Fibroblast of mammary gland (primary cell): ENCODE results near the gene RARB.

Experiments used
- DNase-seq: peaks from one replicate; pipeline ENCODE4 v3.0.0-alpha.2; 2010; ENCODE audit warnings: low read depth
- H3K4me3 ChIP-seq: 2 replicates; pipeline ENCODE4 v1.5.1; 2011; ENCODE audit warnings: low read depth, mild to moderate bottlenecking, low read length, moderate library complexity; ENCODE audit not compliant: control insufficient read depth
- CTCF ChIP-seq: conservative IDR thresholded peaks from 2 replicates; pipeline ENCODE4 v1.5.1; 2011; ENCODE audit warnings: low read depth, low read length, inconsistent platforms; ENCODE audit not compliant: control insufficient read depth, insufficient read depth

The RARB gene

GRCh38 chr3:25513642-25514266 is 85.7 kb downstream of the RARB start:
- no peak overlapping the region for H3K4me3 ChIP-seq
- no peak for TF ChIP-seq CTCF
- DNase-seq: no peak

- no peak overlapping the region for H3K4me3 ChIP-seq
- DNase-seq: peak; percentile 20
- no peak for TF ChIP-seq CTCF
Observed at GRCh38 chr3:25515171-25515570, 87.1 kb downstream of the RARB start.

GRCh38 chr3:25520926-25521559 is 93.0 kb downstream of the RARB start:
- DNase-seq: no peak
- TF ChIP-seq CTCF: no peak
- no peak overlapping the region for H3K4me3 ChIP-seq

GRCh38 chr3:25527336-25527735 is 99.3 kb downstream of the RARB start:
- no peak for TF ChIP-seq CTCF
- no peak for DNase-seq
- H3K4me3 ChIP-seq: no peak overlapping the region

GRCh38 chr3:25527801-25528200 is 99.7 kb downstream of the RARB start:
- TF ChIP-seq CTCF: no peak
- DNase-seq: peak; percentile 7
- no peak overlapping the region for H3K4me3 ChIP-seq

- TF ChIP-seq CTCF: no peak
- H3K4me3 ChIP-seq: no peak overlapping the region
- DNase-seq: no peak
Observed at GRCh38 chr3:25531971-25532370, 103.9 kb downstream of the RARB start.
